Ovary (tissue), 9 donors: Measurements from ENCODE around the gene ZNF124. TPM values are rescaled to one million over a fixed set of nuclear protein-coding genes. Genes with fewer than 3 reads are reported as not detected.

Experiments used
- DNase-seq, 5 donors: peaks; one replicate each; pipeline ENCODE4 v3.0.0-alpha.2; 2019 to 2020
- H3K27ac ChIP-seq, 2 donors: fragments of 200-600 bp; one replicate each; pipeline versions ENCODE4 v1.5.1 to v1.8.0; 2019 to 2022
- H3K27me3 ChIP-seq: fragments of 200-600 bp; one replicate; pipeline ENCODE4 v1.8.0; 2022
- H3K36me3 ChIP-seq: fragments of 200-600 bp; sonication (generic); one replicate; pipeline ENCODE4 v1.5.1; 2019
- H3K4me1 ChIP-seq: one replicate; pipeline ENCODE4 v1.8.1; 2013; ENCODE audit warnings: mild to moderate bottlenecking, moderate library complexity; ENCODE audit not compliant: insufficient read depth
- H3K4me3 ChIP-seq: fragments of 200-600 bp; sonication (generic); one replicate; pipeline ENCODE4 v1.5.1; 2017
- H3K9me3 ChIP-seq, 2 donors: fragments of 200-600 bp in 1 of 2; sonication (generic) in 1 of 2; one replicate each; pipeline versions ENCODE4 v1.5.1 to v1.8.1; 2013 to 2019; ENCODE audit warnings: mild to moderate bottlenecking in 1 of 2, moderate library complexity in 1 of 2
- EP300 ChIP-seq: sonication (generic); formaldehyde crosslinking; IDR thresholded peaks from one replicate; pipeline ENCODE4 v1.6.1; 2017; ENCODE audit warnings: antibody characterized with exemption
- POLR2A ChIP-seq: fragments of 450-650 bp; IDR thresholded peaks from one replicate; pipeline ENCODE4 v1.6.1; 2017; ENCODE audit warnings: antibody characterized with exemption, mild to moderate bottlenecking, moderate library complexity
- WGBS, 3 donors: extraction: QIAGEN DNeasy Blood & Tissue Kit in 1 of 3; methylation state at CpG; one replicate each; pipeline versions ENCODE4 v1.1.5 to v1.1.7; 2013 to 2017; 5-methylcytosine and 5-hydroxymethylcytosine counted together
- intact Hi-C, 4 donors: fragments of 100-400 bp; cut with DNase I; formaldehyde crosslinking; loops; one replicate each; pipeline versions ENCODE4 v1.11.0 to v1.15.1; 2022 to 2023
- polyA plus RNA-seq, 2 donors: library from polyadenylated mRNA; stranded (reverse); fragments of 200-250 nt in 1 of 2; fragments of 350-450 nt in 1 of 2; fragmentation: Illumina TruSeq in 1 of 2; extraction: RNeasy Lipid Tissue Mini Kit (QIAGEN cat#74804) in 1 of 2; gene quantifications; one replicate each; pipeline ENCODE4 v1.2.3, GENCODE V29; 2013 to 2014
- total RNA-seq, 7 donors: library from RNA; depleted of rRNA in 2 of 7; stranded (reverse); fragments of >200 nt in 2 of 7; fragmentation: NEBNext Ultra II Directional in 3 of 7; extraction: Animal tissue kit (Norgen Biotek cat#: 25700) in 3 of 7; gene quantifications; one replicate each; pipeline versions ENCODE4 v1.1.0 to v1.2.4, GENCODE V29; 2016 to 2023
- TF ChIP-seq, protein P1 (sequence below), 3 donors: fragments of 450-650 bp in 2 of 3; fragments of 200-600 bp in 1 of 3; IDR thresholded peaks; one replicate each; pipeline versions ENCODE4 v1.5.1 to v1.8.0; 2016 to 2022; ENCODE audit warnings: antibody characterized with exemption in 3 of 3, mild to moderate bottlenecking in 1 of 3
- donor health status: DM: no; HTN: no; CAD: no; lungs with moderate emphysema.
- donor health status: DM: no; HTN: no; CAD: no.
- donor health status: Bipolar disorder and iron deficiency.
- donor health status: DM: yes; HTN: yes; CAD: no.
- donor health status: DM: no; HTN: no; CAD: no.
- donor health status: DM: yes; HTN: yes; CAD: no.

The ZNF124 gene
- total and polyA plus RNA-seq, 9 donors: 3.4 to 94.6 (median 41.9) TPM

DNA sequence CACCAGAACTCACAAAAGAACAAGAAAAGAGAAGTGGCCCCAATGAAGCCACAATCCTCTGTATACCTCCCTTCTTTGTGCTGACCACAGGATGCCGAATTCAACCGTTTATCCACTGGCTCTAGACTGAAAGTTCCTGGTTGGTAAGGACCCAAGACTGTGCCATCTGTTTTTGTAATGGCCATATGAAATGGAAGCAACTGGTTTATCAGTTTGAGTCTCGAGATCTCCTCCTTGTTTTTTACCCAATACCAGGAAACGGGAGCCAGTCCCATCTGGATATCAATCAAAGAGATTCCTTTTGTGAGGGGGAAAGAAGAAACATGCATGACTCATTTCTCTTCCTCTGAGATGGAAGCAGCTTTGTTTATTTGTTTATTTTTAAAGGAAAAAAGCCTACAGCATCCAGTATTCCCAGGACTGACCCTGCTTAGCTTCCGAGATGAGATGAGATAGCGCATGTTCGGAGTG, 32.4 kb upstream of the ZNF124 start:
- no peak overlapping the region for H3K4me3 ChIP-seq
- no peak overlapping the region for H3K27ac ChIP-seq
- intact Hi-C loops: no loop called here

DNA sequence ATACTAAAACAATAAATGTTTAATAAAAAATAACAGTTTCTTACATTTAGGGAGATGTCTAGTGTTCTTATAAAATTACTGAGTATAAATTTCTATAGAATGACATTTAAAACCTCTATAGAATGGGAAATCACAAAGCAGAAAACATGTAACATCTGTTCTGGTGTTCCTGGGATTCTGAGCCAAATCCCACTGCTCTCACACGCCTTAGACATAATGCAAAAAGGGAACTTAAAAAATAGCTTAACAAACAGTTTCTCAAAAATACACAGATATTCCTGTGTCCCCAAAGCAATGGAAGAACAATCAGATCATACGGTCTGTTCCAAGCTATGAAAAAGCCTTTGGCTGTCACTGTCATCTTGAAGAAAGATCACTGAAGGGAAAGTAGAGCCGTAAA, 27.0 kb upstream of the ZNF124 start:
- H3K27me3 ChIP-seq: no peaks in the 10 kb centered on the region
- H3K4me3 ChIP-seq: no peak overlapping the region
- H3K36me3 ChIP-seq: no peaks in the 10 kb centered on the region
- WGBS, 3 donors: 64 to 77% (median 75%) methylated on average over 3 of the region's 3 CpGs
- TF ChIP-seq EP300 (no peak), POLR2A (no peak)
- TF ChIP-seq, protein P1, sequence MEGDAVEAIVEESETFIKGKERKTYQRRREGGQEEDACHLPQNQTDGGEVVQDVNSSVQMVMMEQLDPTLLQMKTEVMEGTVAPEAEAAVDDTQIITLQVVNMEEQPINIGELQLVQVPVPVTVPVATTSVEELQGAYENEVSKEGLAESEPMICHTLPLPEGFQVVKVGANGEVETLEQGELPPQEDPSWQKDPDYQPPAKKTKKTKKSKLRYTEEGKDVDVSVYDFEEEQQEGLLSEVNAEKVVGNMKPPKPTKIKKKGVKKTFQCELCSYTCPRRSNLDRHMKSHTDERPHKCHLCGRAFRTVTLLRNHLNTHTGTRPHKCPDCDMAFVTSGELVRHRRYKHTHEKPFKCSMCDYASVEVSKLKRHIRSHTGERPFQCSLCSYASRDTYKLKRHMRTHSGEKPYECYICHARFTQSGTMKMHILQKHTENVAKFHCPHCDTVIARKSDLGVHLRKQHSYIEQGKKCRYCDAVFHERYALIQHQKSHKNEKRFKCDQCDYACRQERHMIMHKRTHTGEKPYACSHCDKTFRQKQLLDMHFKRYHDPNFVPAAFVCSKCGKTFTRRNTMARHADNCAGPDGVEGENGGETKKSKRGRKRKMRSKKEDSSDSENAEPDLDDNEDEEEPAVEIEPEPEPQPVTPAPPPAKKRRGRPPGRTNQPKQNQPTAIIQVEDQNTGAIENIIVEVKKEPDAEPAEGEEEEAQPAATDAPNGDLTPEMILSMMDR (IDR thresholded peaks at IDR 0.05): no peak
- H3K27ac ChIP-seq: no peak overlapping the region
- DNase-seq: no peak
- H3K9me3 ChIP-seq: no peaks in the 10 kb centered on the region
- intact Hi-C loops: no loop called here
- no peaks in the 10 kb centered on the region for H3K4me1 ChIP-seq

More for the DNA sequence above, 32.4 kb upstream of the ZNF124 start:
- 86 to 89% (median 89%) methylated on average over 7 of the region's 7 CpGs for WGBS, 3 donors
- H3K4me1 ChIP-seq: peaks cover 2% of the 10 kb centered on the region
- H3K27me3 ChIP-seq: no peaks in the 10 kb centered on the region
- DNase-seq: no peak
- TF ChIP-seq EP300 (no peak), POLR2A (no peak)
- no peaks in the 10 kb centered on the region for H3K36me3 ChIP-seq
- no peaks in the 10 kb centered on the region for H3K9me3 ChIP-seq

DNA sequence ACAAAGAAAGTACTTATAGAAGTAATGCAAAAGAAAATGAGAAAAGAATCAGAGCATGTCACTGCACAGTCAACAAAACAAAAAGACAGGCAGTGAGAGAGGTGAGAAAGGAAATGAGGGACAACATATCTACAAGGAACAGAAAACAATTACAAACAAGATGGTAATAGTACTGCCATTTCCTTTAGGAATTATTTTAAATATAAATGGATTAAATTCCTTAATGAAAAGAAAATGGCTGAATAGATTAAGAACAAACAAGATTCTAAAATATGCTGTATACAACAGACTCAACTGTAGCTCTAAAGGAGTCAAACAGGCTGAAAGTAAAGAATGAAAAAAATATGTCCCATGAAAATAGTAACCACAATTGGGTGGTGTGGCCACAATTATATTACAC, 22.1 kb upstream of the ZNF124 start:
- TF ChIP-seq, protein P1 (IDR thresholded peaks at IDR 0.05): no peak
- TF ChIP-seq EP300: no peak
- intact Hi-C loops: no loop called here

DNA sequence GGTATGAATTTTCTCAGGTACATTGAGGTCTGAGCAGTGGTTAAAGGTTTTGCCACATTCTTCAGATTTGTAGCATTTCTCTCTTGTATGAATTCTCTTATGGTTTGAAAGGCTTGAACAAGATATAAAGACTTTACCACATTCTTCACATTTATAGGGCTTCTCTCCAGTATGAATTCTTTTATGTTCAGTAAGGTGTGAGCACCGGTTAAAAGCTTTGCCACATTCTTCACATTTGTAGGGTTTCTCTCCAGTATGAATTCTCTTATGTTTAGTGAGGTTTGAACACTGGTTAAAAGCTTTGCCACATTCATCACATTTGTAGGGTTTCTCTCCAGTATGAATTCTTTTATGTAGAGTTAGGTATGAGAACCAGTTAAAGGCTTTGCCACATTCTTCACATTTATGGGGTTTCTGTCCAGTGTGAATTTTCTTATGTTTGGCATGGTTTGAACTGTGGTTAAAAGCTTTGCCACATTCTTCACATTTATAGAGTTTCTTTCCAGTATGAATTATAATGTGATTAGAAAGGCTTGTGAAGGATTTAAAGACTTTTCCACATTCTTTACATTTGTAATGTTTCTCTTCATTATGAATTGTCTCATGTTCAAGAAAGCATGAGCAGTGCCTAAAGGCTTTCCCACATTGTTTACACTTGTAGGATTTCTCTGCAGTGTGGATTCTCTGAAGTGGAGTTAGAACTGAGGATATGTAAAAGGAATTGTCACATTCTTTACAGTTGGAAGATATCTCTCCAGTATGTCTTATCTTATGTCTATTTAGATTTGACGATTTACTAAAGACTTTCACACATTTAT, 18.4 kb upstream of the ZNF124 start:
- Histone ChIP-seq H3K27ac (no peak overlapping the region), H3K36me3 (no peaks in the 10 kb centered on the region), H3K4me3 (no peak overlapping the region), H3K9me3 (no peaks in the 10 kb centered on the region), H3K4me1 (no peaks in the 10 kb centered on the region), H3K27me3 (no peaks in the 10 kb centered on the region)
- WGBS, 3 donors: 73 to 94% (median 80%) methylated on average over 2 of the region's 2 CpGs
- TF ChIP-seq EP300: no peak
- no peak for DNase-seq
- intact Hi-C loops: no loop called here

More for the DNA sequence above, 22.1 kb upstream of the ZNF124 start:
- Histone ChIP-seq H3K27ac (no peak overlapping the region), H3K4me1 (no peaks in the 10 kb centered on the region), H3K36me3 (no peaks in the 10 kb centered on the region), H3K4me3 (no peak overlapping the region), H3K27me3 (no peaks in the 10 kb centered on the region), H3K9me3 (no peaks in the 10 kb centered on the region)
- DNase-seq: no peak

DNA sequence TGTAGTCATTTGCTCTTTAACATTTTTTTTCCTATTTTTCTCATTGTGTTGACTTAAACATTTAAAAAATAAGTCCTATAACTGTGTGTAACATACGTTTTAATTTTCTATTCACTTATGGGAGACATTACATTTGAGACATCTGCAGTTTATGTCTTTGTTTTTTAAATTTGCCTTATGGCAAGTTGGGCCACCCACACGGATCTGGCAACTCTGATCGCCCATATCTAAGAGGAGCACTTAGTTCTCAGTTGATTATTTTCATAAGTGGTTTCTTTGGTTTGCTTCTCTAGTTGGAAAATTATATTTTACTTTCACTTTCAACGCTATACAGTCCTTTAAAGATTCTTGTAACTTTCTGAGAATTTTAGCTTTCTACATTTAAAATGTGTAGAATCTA, 13.8 kb upstream of the ZNF124 start:
- Histone ChIP-seq H3K9me3 (no peaks in the 10 kb centered on the region), H3K36me3 (no peaks in the 10 kb centered on the region), H3K27ac (no peak overlapping the region), H3K4me3 (no peak overlapping the region), H3K4me1 (no peaks in the 10 kb centered on the region), H3K27me3 (no peaks in the 10 kb centered on the region)
- 50 to 66% (median 63%) methylated on average over 4 of the region's 4 CpGs for WGBS, 3 donors
- intact Hi-C loops: no loop called here
- TF ChIP-seq, protein P1 (IDR thresholded peaks at IDR 0.05): no peak
- TF ChIP-seq POLR2A (no peak), EP300 (no peak)
- DNase-seq: no peak
